NCI-H748 (cell line): ENCODE results near the gene DUS1L.

Experiments used
- DNase-seq: peaks from one replicate; lab custom pipeline; 2025; ENCODE audit not compliant: unreplicated experiment; lab: John Stamatoyannopoulos, UW

The DUS1L gene

GRCh38 chr17:82077617-82078358 lies 12.2 kb upstream of the DUS1L start:
- DNase-seq = no peak

GRCh38 chr17:82076785-82077591 lies 11.4 kb upstream of the DUS1L start:
- DNase-seq = no peak

- DNase-seq = no peak
Measured at GRCh38 chr17:82076018-82076784, 10.6 kb upstream of the DUS1L start.

- DNase-seq = no peak
Measured at GRCh38 chr17:82073446-82073845, 7.8 kb upstream of the DUS1L start.

- DNase-seq = no peak
Measured at GRCh38 chr17:82072827-82073226, 7.2 kb upstream of the DUS1L start.

GRCh38 chr17:82070611-82071010 lies 5.0 kb upstream of the DUS1L start:
- no peak for DNase-seq

GRCh38 chr17:82065193-82065637 lies 389 bp downstream of the DUS1L start:
- peak; percentile 39 for DNase-seq

GRCh38 chr17:82064433-82065192 lies 991 bp downstream of the DUS1L start:
- peak; percentile 63 for DNase-seq

GRCh38 chr17:82063424-82064415 lies 1.9 kb downstream of the DUS1L start:
- DNase-seq = no peak

GRCh38 chr17:82062984-82063368 lies 2.6 kb downstream of the DUS1L start:
- no peak for DNase-seq

- no peak for DNase-seq
Measured at GRCh38 chr17:82062076-82062983, 3.3 kb downstream of the DUS1L start.

- no peak for DNase-seq
Measured at GRCh38 chr17:82061047-82061925, 4.3 kb downstream of the DUS1L start.

GRCh38 chr17:82060614-82061013 lies 5.0 kb downstream of the DUS1L start:
- DNase-seq = no peak

GRCh38 chr17:82060001-82060380 lies 5.6 kb downstream of the DUS1L start:
- no peak for DNase-seq

GRCh38 chr17:82059272-82060000 lies 6.2 kb downstream of the DUS1L start:
- DNase-seq = no peak

GRCh38 chr17:82058855-82059249 lies 6.8 kb downstream of the DUS1L start:
- DNase-seq = no peak

GRCh38 chr17:82058230-82058854 lies 7.3 kb downstream of the DUS1L start:
- DNase-seq = no peak
